Measurements from ENCODE around the gene ADAMTS3.

Gene ADAMTS3

DNA sequence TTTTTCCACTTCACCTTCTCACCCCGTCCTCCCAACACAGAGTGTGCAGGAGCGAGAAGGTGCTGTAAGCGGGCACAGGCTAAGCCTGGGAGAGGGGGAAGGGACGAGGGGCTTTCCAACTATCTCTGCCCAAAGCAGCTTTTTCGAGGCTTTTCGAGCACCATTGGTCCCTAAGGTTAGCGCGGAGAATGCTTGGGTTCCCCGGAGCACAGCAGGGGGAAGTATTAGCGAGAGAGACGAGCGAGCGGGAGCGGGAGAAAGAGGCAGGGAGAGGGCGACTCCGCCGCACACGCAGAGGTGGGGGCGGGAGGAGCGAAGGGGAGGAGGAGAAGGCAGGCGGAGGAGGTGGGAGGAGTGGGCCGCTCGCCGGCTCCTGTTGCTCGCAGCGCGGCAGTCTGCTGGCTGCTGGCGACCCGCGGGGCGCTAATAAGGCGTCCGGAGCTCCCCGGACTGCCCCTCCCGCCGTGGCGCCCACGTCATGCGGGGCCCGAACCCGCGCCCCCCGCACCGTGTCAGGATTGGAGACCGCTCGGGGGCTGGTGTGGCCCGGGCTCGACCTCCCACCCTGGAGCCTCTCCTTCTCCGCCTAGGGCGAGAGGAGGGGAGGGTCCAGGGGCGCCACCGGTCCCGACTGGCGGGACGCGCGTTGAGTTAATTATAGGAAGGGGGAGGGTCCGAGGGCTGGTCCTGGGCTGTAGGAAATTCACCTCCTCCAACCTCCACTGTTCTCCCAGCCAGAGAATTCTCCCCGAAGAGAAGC, at the start of gene ADAMTS3:
Gene ADAMTS3 (minus strand): TSS at position 263 of the 760 bp plus-strand sequence. CDS start 459 bp downstream, outside the sequence.
- peak within 1 kb of the TSS; percentile 68 for H3K4me3 ChIP-seq (replicated peaks; ENCODE audit: low read depth, low read length)
- peak; percentile 10 for TF ChIP-seq CTCF (IDR thresholded peaks at IDR 0.05; ENCODE audit: low read depth, low read length, missing control alignments)
- no peak for DNase-seq (ENCODE audit: extremely low read depth, low read depth)

- no peak for DNase-seq (ENCODE audit: extremely low read depth, low read depth)
- no peak overlapping the region for H3K4me3 ChIP-seq (replicated peaks; ENCODE audit: low read depth, low read length)
- TF ChIP-seq CTCF (IDR thresholded peaks at IDR 0.05; ENCODE audit: low read depth, low read length, missing control alignments), result no peak
These were observed 44.9 kb upstream of the ADAMTS3 start for GRCh38 chr4:72613959-72614358.

DNA sequence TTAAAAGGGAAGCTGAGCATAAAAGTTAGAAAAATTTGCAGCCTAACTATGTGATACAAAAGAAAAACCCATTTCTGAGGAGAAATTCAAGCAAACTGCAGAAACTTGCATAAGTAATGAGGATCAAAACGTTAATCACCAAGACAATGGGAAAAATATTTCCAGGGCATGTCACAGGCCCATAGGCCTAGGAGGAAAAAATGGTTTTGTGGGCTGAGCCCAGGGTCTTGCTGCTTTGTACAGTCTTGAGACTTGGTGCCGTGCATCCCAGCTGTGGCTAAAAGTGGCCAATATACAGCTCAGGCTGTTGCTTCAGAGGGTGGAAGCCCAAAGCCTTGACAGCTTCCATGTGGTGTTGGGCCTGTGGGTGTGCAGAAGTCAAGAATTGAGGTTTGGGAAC, 37.7 kb upstream of the ADAMTS3 start:
- no peak for DNase-seq (ENCODE audit: extremely low read depth, low read depth)
- no peak for TF ChIP-seq CTCF (IDR thresholded peaks at IDR 0.05; ENCODE audit: low read depth, low read length, missing control alignments)
- H3K4me3 ChIP-seq (replicated peaks; ENCODE audit: low read depth, low read length), result no peak overlapping the region

GRCh38 chr4:72604324-72604723, 35.3 kb upstream of the ADAMTS3 start:
- no peak for DNase-seq (ENCODE audit: extremely low read depth, low read depth)
- TF ChIP-seq CTCF (IDR thresholded peaks at IDR 0.05; ENCODE audit: low read depth, low read length, missing control alignments), result no peak
- H3K4me3 ChIP-seq (replicated peaks; ENCODE audit: low read depth, low read length), result no peak overlapping the region

DNA sequence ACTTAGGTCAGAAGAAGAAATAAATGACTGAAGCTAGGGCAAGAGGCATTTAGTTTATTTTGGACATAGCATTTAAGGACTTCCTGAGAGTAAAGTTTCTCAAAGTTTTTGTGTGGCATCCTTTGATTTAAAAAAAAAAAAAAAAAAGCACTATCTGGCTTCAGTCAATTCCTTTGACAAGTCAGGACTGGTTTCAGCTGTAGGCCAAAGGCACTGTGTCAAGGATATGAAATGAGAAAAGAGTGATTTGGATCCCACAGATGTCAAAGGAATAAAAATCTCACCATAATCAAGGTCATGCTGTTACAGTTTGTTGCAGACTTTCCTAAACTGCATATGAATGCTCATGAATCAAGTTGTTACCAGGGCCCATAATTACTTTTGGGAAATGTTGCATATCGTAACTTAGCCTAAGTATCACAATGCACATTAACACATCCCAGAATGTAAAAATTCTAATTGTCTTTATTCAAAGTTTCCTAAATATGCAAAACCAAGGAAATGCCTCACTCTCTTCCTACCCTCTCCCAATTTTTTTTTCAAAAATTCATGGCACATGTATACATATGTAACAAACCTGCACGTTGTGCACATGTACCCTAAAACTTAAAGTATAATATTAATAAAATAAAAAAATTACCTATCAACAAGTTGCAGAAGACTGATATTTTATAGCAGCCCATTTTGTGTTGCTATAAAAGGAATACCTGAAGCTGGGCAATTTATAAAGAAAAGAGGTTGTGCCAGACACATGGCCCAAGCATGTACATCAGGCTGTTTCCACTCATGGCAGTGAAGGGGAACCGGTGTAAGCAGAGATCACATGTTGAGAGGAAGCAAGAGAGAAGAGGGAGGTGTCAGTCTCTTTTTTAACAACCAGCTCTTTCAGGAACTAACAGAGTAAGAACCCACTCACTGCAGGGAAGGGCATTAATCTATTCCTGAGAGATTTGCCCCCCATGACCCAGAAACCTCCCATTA, 33.7 kb upstream of the ADAMTS3 start:
- no peak for DNase-seq (ENCODE audit: extremely low read depth, low read depth)
- no peak for TF ChIP-seq CTCF (IDR thresholded peaks at IDR 0.05; ENCODE audit: low read depth, low read length, missing control alignments)
- H3K4me3 ChIP-seq (replicated peaks; ENCODE audit: low read depth, low read length), result no peak overlapping the region

DNA sequence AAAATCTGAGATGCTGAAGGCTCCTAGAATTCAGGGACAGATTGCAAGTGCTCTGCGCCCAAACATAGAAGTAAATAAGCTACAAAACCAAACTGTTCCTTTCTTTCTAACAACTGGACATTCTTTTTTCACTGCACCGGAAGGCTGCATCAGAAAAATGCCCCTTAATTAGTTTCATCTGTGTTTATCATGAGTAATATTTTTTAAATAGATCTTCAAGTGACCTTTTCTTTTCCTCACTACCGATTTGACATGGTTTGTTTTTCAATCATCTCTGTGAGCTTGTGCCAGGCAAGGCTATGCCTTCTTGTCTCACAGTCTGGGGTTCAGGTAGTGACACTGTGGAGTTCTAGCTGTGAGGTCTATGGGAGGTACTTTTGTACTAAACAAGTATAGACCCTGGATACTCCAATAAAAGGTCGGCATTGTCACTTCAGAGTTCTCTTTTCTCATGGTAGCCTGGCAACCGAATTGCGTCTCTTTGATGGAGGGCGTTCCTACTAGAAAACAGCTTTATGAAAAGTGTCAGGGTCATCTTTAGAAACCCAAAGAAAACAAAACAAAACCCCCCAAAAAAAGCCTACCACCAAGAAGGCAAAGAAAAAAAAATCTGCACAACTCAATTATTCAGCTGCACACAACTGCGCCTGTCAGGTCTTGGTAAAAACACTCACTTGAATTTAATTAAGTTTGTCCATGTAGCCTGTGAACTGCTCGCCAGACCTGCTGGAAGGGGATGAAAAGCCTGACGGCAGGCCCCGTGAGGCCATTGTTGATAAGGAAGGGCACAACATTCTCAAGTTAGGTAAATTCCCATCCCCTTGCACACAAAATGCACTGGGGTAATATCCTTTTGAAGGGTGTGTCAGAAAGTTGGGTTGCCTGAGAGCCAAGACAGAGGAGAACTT, 22.8 kb upstream of the ADAMTS3 start:
- no peak for DNase-seq (ENCODE audit: extremely low read depth, low read depth)
- TF ChIP-seq CTCF (IDR thresholded peaks at IDR 0.05; ENCODE audit: low read depth, low read length, missing control alignments), result no peak

More for the DNA sequence above, 22.8 kb upstream of the ADAMTS3 start:
- H3K4me3 ChIP-seq (replicated peaks; ENCODE audit: low read depth, low read length), result no peak overlapping the region

All from HFF-Myc (cell line).